Measurements from ENCODE around the gene GSX2. TPM values are rescaled to one million over a fixed set of nuclear protein-coding genes. Genes with fewer than 3 reads are reported as not detected.

Gene GSX2
- total and polyA plus RNA-seq, 2 of the 8 experiments (the other 6 are each of a cell fraction or from before 2014, with no cell fraction given) = not detected

GRCh38 chr4:54096295-54096962, 3.5 kb upstream of the GSX2 start (continued):
- TF ChIP-seq SUZ12 (IDR thresholded peaks at IDR 0.05; ENCODE audit: low read length) (peak; percentile 78), YY1 (IDR thresholded peaks at IDR 0.05; ENCODE audit: low read depth, low read length) (no peak), POLR2AphosphoS5 (IDR thresholded peaks at IDR 0.05; ENCODE audit: low read depth, low read length) (no peak), FOSL1 (IDR thresholded peaks at IDR 0.05; ENCODE audit: insufficient read depth, low read depth, low read length) (no peak), KDM5A (IDR thresholded peaks at IDR 0.05; ENCODE audit: low read length) (no peak), SIX5 (IDR thresholded peaks at IDR 0.05; ENCODE audit: low read depth, low read length) (no peak), SAP30 (IDR thresholded peaks at IDR 0.05; ENCODE audit: insufficient read depth, insufficient replicate concordance, low read length) (no peak), RBBP5 (IDR thresholded peaks at IDR 0.05; ENCODE audit: borderline replicate concordance, low read depth, low read length) (no peak)

All from H1 (cell line).